Neuronal stem cell (in vitro differentiated cells): Measurements from ENCODE around the gene WDR36.
A peak's percentile ranks its signal among the peaks of the same experiment; 100 is the strongest.

Experiments used
- DNase-seq: peaks from one replicate; pipeline ENCODE4 v3.0.0-alpha.2; 2013; ENCODE audit warnings: low spot score
- H2AFZ ChIP-seq: one replicate; pipeline ENCODE4 v1.6.1; 2013; ENCODE audit warnings: mild to moderate bottlenecking, low read length, inconsistent platforms
- H2AK5ac ChIP-seq: 2 replicates; pipeline ENCODE4 v1.6.1; 2013; ENCODE audit warnings: low read depth, mild to moderate bottlenecking, inconsistent platforms, low read length, moderate library complexity, mixed read lengths
- H2BK120ac ChIP-seq: 2 replicates; pipeline ENCODE4 v1.6.1; 2013; ENCODE audit warnings: low read depth, mild to moderate bottlenecking, inconsistent platforms, low read length, moderate library complexity, mixed read lengths
- H2BK12ac ChIP-seq: one replicate; pipeline ENCODE4 v1.6.1; 2013; ENCODE audit warnings: low read length, inconsistent platforms
- H2BK15ac ChIP-seq: 2 replicates; pipeline ENCODE4 v1.6.1; 2013; ENCODE audit warnings: mild to moderate bottlenecking, low read length, inconsistent platforms, mixed read lengths
- H2BK5ac ChIP-seq: one replicate; pipeline ENCODE4 v1.6.1; 2013; ENCODE audit warnings: inconsistent platforms, mild to moderate bottlenecking, low read length, moderate library complexity
- H3K14ac ChIP-seq: one replicate; pipeline ENCODE4 v1.6.1; 2013; ENCODE audit warnings: low read length, inconsistent platforms
- H3K18ac ChIP-seq: 2 replicates; pipeline ENCODE4 v1.6.1; 2013; ENCODE audit warnings: low read length, inconsistent platforms
- H3K23ac ChIP-seq: 2 replicates; pipeline ENCODE4 v1.6.1; 2013; ENCODE audit warnings: low read depth, mild to moderate bottlenecking, mixed read lengths, low read length, inconsistent platforms; ENCODE audit not compliant: poor library complexity
- H3K27ac ChIP-seq: replicated peaks from 3 replicates; pipeline ENCODE4 v1.5.1; 2013; ENCODE audit warnings: low read length, inconsistent platforms
- H3K27me3 ChIP-seq, 3 experiments: 2 replicates each; pipeline ENCODE4 v1.6.1; 2013; ENCODE audit warnings: low read length in 3 of 3, mild to moderate bottlenecking in 2 of 3, inconsistent platforms in 1 of 3, low read depth in 1 of 3, mixed read lengths in 1 of 3, moderate library complexity in 1 of 3; ENCODE audit not compliant: control insufficient read depth in 3 of 3, insufficient read depth in 3 of 3
- H3K36me3 ChIP-seq, 2 donors: replicated peaks in 1 of 2; 2 replicates each; pipeline ENCODE4 v1.6.1; 2013; ENCODE audit warnings: low read length in 2 of 2; ENCODE audit not compliant: control insufficient read depth in 2 of 2, insufficient read depth in 2 of 2
- H3K4ac ChIP-seq: 2 replicates; pipeline ENCODE4 v1.6.1; 2013; ENCODE audit warnings: inconsistent platforms, mild to moderate bottlenecking, low read length, moderate library complexity
- H3K4me1 ChIP-seq, 2 donors: 1 replicate in 1 of 2; 2 replicates in 1 of 2; pipeline ENCODE4 v1.6.1; 2013; ENCODE audit warnings: low read length in 2 of 2, low read depth in 1 of 2; ENCODE audit not compliant: control insufficient read depth in 2 of 2, insufficient read depth in 1 of 2
- H3K4me2 ChIP-seq: one replicate; pipeline ENCODE4 v1.6.1; 2013; ENCODE audit warnings: mild to moderate bottlenecking, low read length, inconsistent platforms; ENCODE audit not compliant: insufficient read depth, poor library complexity, severe bottlenecking
- H3K4me3 ChIP-seq, 2 donors: 2 replicates each; pipeline ENCODE4 v1.5.1; 2013; ENCODE audit warnings: low read length in 2 of 2, mild to moderate bottlenecking in 2 of 2, inconsistent platforms in 1 of 2, moderate library complexity in 1 of 2
- H3K79me1 ChIP-seq: one replicate; pipeline ENCODE4 v1.6.1; 2013; ENCODE audit warnings: low read depth, mild to moderate bottlenecking, inconsistent platforms, low read length, moderate library complexity
- H3K9ac ChIP-seq: one replicate; pipeline ENCODE4 v1.6.1; 2013; ENCODE audit warnings: mild to moderate bottlenecking, low read depth, low read length, inconsistent platforms; ENCODE audit not compliant: poor library complexity
- H3K9me3 ChIP-seq, 2 donors: replicated peaks in 1 of 2; 2 replicates each; pipeline versions ENCODE3 to v1.6.1; 2013; ENCODE audit warnings: low read length in 2 of 2, mild to moderate bottlenecking in 2 of 2, inconsistent platforms in 1 of 2, low read depth in 1 of 2, mixed read lengths in 1 of 2, moderate library complexity in 1 of 2; ENCODE audit not compliant: control insufficient read depth in 2 of 2, insufficient read depth in 1 of 2
- H4K8ac ChIP-seq: one replicate; pipeline ENCODE4 v1.6.1; 2013; ENCODE audit warnings: low read depth, mild to moderate bottlenecking, inconsistent platforms, low read length, moderate library complexity
- H4K91ac ChIP-seq: one replicate; pipeline ENCODE4 v1.6.1; 2013; ENCODE audit warnings: low read length, low read depth, mild to moderate bottlenecking, inconsistent platforms; ENCODE audit not compliant: poor library complexity
- WGBS, 2 donors: extraction: QIAGEN DNeasy Blood & Tissue Kit; methylation state at CpG; one replicate each; pipeline ENCODE4 v1.1.7; 2013; ENCODE audit warnings: missing lambda C conversion rate in 2 of 2, mixed read lengths in 1 of 2; ENCODE audit not compliant: insufficient read length in 2 of 2, insufficient replicate concordance in 1 of 2; ENCODE audit errors: extremely low coverage in 2 of 2; 5-methylcytosine and 5-hydroxymethylcytosine counted together

Gene WDR36

GRCh38 chr5:111144352-111144930, 52.3 kb downstream of the WDR36 start:
- Histone ChIP-seq H4K91ac (no peak overlapping the region), H3K27ac (no peak overlapping the region), H3K79me1 (no peaks in the 10 kb centered on the region), H3K9me3 (no peaks in the 10 kb centered on the region), H3K4me2 (no peak overlapping the region), H3K4me3 (no peak overlapping the region), H3K4me1 (no peaks in the 10 kb centered on the region), H3K36me3 (no peaks in the 10 kb centered on the region), H4K8ac (no peak overlapping the region), H3K23ac (no peak overlapping the region), H2AFZ (no peak overlapping the region), H3K14ac (no peak overlapping the region), H2BK120ac (no peak overlapping the region), H3K18ac (no peak overlapping the region), H2BK15ac (no peak overlapping the region), H2BK5ac (no peak overlapping the region), H3K4ac (no peak overlapping the region), H2BK12ac (no peak overlapping the region), H3K27me3 (peaks cover 0 to 6% (median 0%) of the 10 kb centered on the region in 3 experiments), H3K9ac (no peak overlapping the region), H2AK5ac (no peak overlapping the region)
- WGBS, 2 donors = no CpG with 5 or more reads among the region's 1 CpG
- no peak for DNase-seq

GRCh38 chr5:111146053-111146452, 53.9 kb downstream of the WDR36 start:
- Histone ChIP-seq H3K9ac (no peak overlapping the region), H3K14ac (no peak overlapping the region), H4K91ac (no peak overlapping the region), H3K36me3 (no peaks in the 10 kb centered on the region), H3K4me1 (no peaks in the 10 kb centered on the region), H3K9me3 (no peaks in the 10 kb centered on the region), H4K8ac (no peak overlapping the region), H3K18ac (no peak overlapping the region), H3K79me1 (no peaks in the 10 kb centered on the region), H3K4me3 (no peak overlapping the region), H2BK5ac (no peak overlapping the region), H3K27ac (no peak overlapping the region), H2BK15ac (no peak overlapping the region), H2AK5ac (no peak overlapping the region), H3K4me2 (no peak overlapping the region), H3K27me3 (peaks cover 0 to 8% (median 0%) of the 10 kb centered on the region in 3 experiments), H2BK120ac (no peak overlapping the region), H2AFZ (no peak overlapping the region), H2BK12ac (no peak overlapping the region), H3K4ac (no peak overlapping the region), H3K23ac (no peak overlapping the region)
- WGBS, 2 donors = no CpG with 5 or more reads among the region's 2 CpGs
- no peak for DNase-seq

GRCh38 chr5:111147502-111147901, 55.4 kb downstream of the WDR36 start:
- DNase-seq = no peak
- Histone ChIP-seq H2AK5ac (no peak overlapping the region), H3K4me2 (no peak overlapping the region), H3K23ac (no peak overlapping the region), H3K4me3 (no peak overlapping the region), H3K18ac (no peak overlapping the region), H3K79me1 (no peaks in the 10 kb centered on the region), H2BK12ac (no peak overlapping the region), H3K4me1 (no peaks in the 10 kb centered on the region), H2AFZ (peak overlapping the region; percentile 5), H2BK120ac (no peak overlapping the region), H3K9ac (no peak overlapping the region), H3K27ac (no peak overlapping the region), H2BK5ac (no peak overlapping the region), H3K27me3 (peaks cover 0 to 8% (median 0%) of the 10 kb centered on the region in 3 experiments), H3K36me3 (no peaks in the 10 kb centered on the region), H4K91ac (no peak overlapping the region), H3K4ac (no peak overlapping the region), H4K8ac (no peak overlapping the region), H3K14ac (no peak overlapping the region), H2BK15ac (no peak overlapping the region), H3K9me3 (no peaks in the 10 kb centered on the region)
- WGBS, 2 donors = no CpG with 5 or more reads among the region's 3 CpGs

- Histone ChIP-seq H3K14ac (no peak overlapping the region), H4K91ac (no peak overlapping the region), H3K23ac (no peak overlapping the region), H3K4me1 (no peaks in the 10 kb centered on the region), H2AK5ac (no peak overlapping the region), H2AFZ (no peak overlapping the region), H3K36me3 (no peaks in the 10 kb centered on the region), H2BK120ac (no peak overlapping the region), H3K4ac (no peak overlapping the region), H3K27ac (no peak overlapping the region), H2BK12ac (no peak overlapping the region), H3K18ac (no peak overlapping the region), H3K9ac (no peak overlapping the region), H2BK15ac (no peak overlapping the region), H3K27me3 (peaks cover 0 to 11% (median 0%) of the 10 kb centered on the region in 3 experiments), H4K8ac (no peak overlapping the region), H3K4me2 (no peak overlapping the region), H2BK5ac (no peak overlapping the region), H3K79me1 (no peaks in the 10 kb centered on the region), H3K9me3 (no peaks in the 10 kb centered on the region), H3K4me3 (no peak overlapping the region)
- 93 to 100% methylated on average over 1 of the region's 2 CpGs for WGBS, 2 donors
- no peak for DNase-seq
Observed at GRCh38 chr5:111151998-111152397, 59.9 kb downstream of the WDR36 start.
